ENCODE data around the gene ACHE.
A peak's percentile ranks its signal among the peaks of the same experiment; 100 is the strongest.

ACHE gene

GRCh38 chr7:100878685-100879084 is 17.0 kb downstream of the ACHE start:
- no peak overlapping the region for H3K27ac ChIP-seq (ENCODE audit: low read length)
- no peaks in the 10 kb centered on the region for H3K9me3 ChIP-seq (ENCODE audit: insufficient read depth, low read length)
- no peaks in the 10 kb centered on the region for H3K27me3 ChIP-seq (ENCODE audit: low read depth, low read length)
- H3K79me2 ChIP-seq (ENCODE audit: low read length), result peaks cover 90% of the 10 kb centered on the region
- H3K4me3 ChIP-seq (ENCODE audit: low read length), result no peak overlapping the region
- no peak for TF ChIP-seq CTCF (IDR thresholded peaks at IDR 0.05; ENCODE audit: low read depth, low read length)
- no peak for TF ChIP-seq EZH2phosphoT487 (IDR thresholded peaks at IDR 0.05; ENCODE audit: low read depth)
- H3K4me2 ChIP-seq (ENCODE audit: low read length), result no peak overlapping the region
- peaks cover 16% of the 10 kb centered on the region for H3K4me1 ChIP-seq (ENCODE audit: low read length)
- peaks cover 61% of the 10 kb centered on the region for H4K20me1 ChIP-seq (ENCODE audit: insufficient read depth, low read length)
- H3K36me3 ChIP-seq (replicated peaks; ENCODE audit: low read depth, low read length), result peaks cover 74% of the 10 kb centered on the region
- no peak overlapping the region for H2AFZ ChIP-seq (ENCODE audit: low read depth, low read length)
- no peak overlapping the region for H3K9ac ChIP-seq (ENCODE audit: low read length)

GRCh38 chr7:100878013-100878412 is 17.7 kb downstream of the ACHE start:
- TF ChIP-seq CTCF (IDR thresholded peaks at IDR 0.05; ENCODE audit: low read depth, low read length) (no peak), EZH2phosphoT487 (IDR thresholded peaks at IDR 0.05; ENCODE audit: low read depth) (no peak)
- peaks cover 85% of the 10 kb centered on the region for H3K79me2 ChIP-seq (ENCODE audit: low read length)
- H3K4me2 ChIP-seq (ENCODE audit: low read length), result no peak overlapping the region
- H4K20me1 ChIP-seq (ENCODE audit: insufficient read depth, low read length), result peaks cover 57% of the 10 kb centered on the region
- peaks cover 72% of the 10 kb centered on the region for H3K36me3 ChIP-seq (replicated peaks; ENCODE audit: low read depth, low read length)
- H3K9ac ChIP-seq (ENCODE audit: low read length), result no peak overlapping the region
- H3K9me3 ChIP-seq (ENCODE audit: insufficient read depth, low read length), result no peaks in the 10 kb centered on the region
- H3K27me3 ChIP-seq (ENCODE audit: low read depth, low read length), result no peaks in the 10 kb centered on the region
- H3K27ac ChIP-seq (ENCODE audit: low read length), result no peak overlapping the region
- H2AFZ ChIP-seq (ENCODE audit: low read depth, low read length), result no peak overlapping the region
- peaks cover 16% of the 10 kb centered on the region for H3K4me1 ChIP-seq (ENCODE audit: low read length)
- no peak overlapping the region for H3K4me3 ChIP-seq (ENCODE audit: low read length)

GRCh38 chr7:100875356-100875751 is 20.3 kb downstream of the ACHE start:
- peak overlapping the region; percentile 79 for H3K4me2 ChIP-seq (ENCODE audit: low read length)
- TF ChIP-seq CTCF (IDR thresholded peaks at IDR 0.05; ENCODE audit: low read depth, low read length), result no peak
- no peak for TF ChIP-seq EZH2phosphoT487 (IDR thresholded peaks at IDR 0.05; ENCODE audit: low read depth)
- peak overlapping the region; percentile 99 for H3K9ac ChIP-seq (ENCODE audit: low read length)
- H2AFZ ChIP-seq (ENCODE audit: low read depth, low read length), result no peak overlapping the region
- H4K20me1 ChIP-seq (ENCODE audit: insufficient read depth, low read length), result peaks cover 43% of the 10 kb centered on the region
- H3K36me3 ChIP-seq (replicated peaks; ENCODE audit: low read depth, low read length), result peaks cover 63% of the 10 kb centered on the region
- peak overlapping the region; percentile 83 for H3K27ac ChIP-seq (ENCODE audit: low read length)
- peaks cover 63% of the 10 kb centered on the region for H3K79me2 ChIP-seq (ENCODE audit: low read length)
- peaks cover 16% of the 10 kb centered on the region for H3K4me1 ChIP-seq (ENCODE audit: low read length)
- H3K9me3 ChIP-seq (ENCODE audit: insufficient read depth, low read length), result no peaks in the 10 kb centered on the region
- H3K4me3 ChIP-seq (ENCODE audit: low read length), result peak overlapping the region; percentile 94
- H3K27me3 ChIP-seq (ENCODE audit: low read depth, low read length), result no peaks in the 10 kb centered on the region

GRCh38 chr7:100874577-100875355 is 20.9 kb downstream of the ACHE start, which contains the start of gene SRRT:
SRRT (plus strand) TSS chr7:100875103; CDS start chr7:100875591, 488 bp downstream.
- Histone ChIP-seq H3K4me1 (ENCODE audit: low read length) (peaks cover 16% of the 10 kb centered on the region), H3K79me2 (ENCODE audit: low read length) (peaks cover 57% of the 10 kb centered on the region), H3K9me3 (ENCODE audit: insufficient read depth, low read length) (no peaks in the 10 kb centered on the region), H4K20me1 (ENCODE audit: insufficient read depth, low read length) (peaks cover 39% of the 10 kb centered on the region), H3K27ac (ENCODE audit: low read length) (peak within 1 kb of the TSS; percentile 83), H2AFZ (ENCODE audit: low read depth, low read length) (0 out of 2 replicates have a peak within 1 kb of the TSS, but pooled peaks have one; percentile 19), H3K27me3 (ENCODE audit: low read depth, low read length) (no peaks in the 10 kb centered on the region), H3K9ac (ENCODE audit: low read length) (peak within 1 kb of the TSS; percentile 99), H3K36me3 (replicated peaks; ENCODE audit: low read depth, low read length) (peaks cover 60% of the 10 kb centered on the region), H3K4me3 (ENCODE audit: low read length) (peak within 1 kb of the TSS; percentile 94), H3K4me2 (ENCODE audit: low read length) (peak within 1 kb of the TSS; percentile 91)
- TF ChIP-seq CTCF (IDR thresholded peaks at IDR 0.05; ENCODE audit: low read depth, low read length), result no peak
- TF ChIP-seq EZH2phosphoT487 (IDR thresholded peaks at IDR 0.05; ENCODE audit: low read depth), result no peak

All from OCI-LY3 (cell line).